ENCODE measurements around the gene PAM16.
"Not testable (repeated sequence)": the region's sequence is repeated elsewhere in the genome, so short reads cannot be mapped to it uniquely, and the experiment has no call there.

Gene PAM16

DNA sequence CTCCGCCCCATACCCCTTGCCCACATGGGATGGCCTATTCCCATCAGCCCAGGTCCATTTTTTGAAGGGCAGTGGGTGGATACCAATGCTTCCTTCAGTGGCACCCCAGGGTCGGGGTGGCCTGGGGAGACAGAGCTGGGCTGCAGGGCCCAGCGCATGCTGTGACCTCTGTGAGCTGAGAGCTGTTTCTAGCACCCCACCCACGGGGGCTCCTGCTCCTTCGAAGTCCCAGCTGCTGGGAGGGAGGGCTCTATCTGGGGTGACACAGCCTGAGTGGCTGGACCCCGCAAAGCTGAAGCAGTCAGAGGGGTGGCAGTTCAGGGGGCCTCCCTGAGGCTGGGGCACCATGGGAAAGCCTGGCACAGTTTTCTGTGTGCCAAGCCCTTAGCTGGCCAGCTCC lies 10.7 kb downstream of the PAM16 start:
- Histone ChIP-seq H3K9me3 (ENCODE audit: control insufficient read depth, low read length) (no peaks in the 10 kb centered on the region), H3K27me3 (ENCODE audit: control insufficient read depth, insufficient read depth, low read length) (no peaks in the 10 kb centered on the region), H3K4me1 (ENCODE audit: control insufficient read depth, insufficient read depth, low read length) (peaks cover 10% of the 10 kb centered on the region), H3K36me3 (ENCODE audit: control insufficient read depth, insufficient read depth, low read length) (no peaks in the 10 kb centered on the region), H3K9ac (ENCODE audit: low read length) (no peak overlapping the region), H3K4me3 (ENCODE audit: low read length) (no peak overlapping the region)

DNA sequence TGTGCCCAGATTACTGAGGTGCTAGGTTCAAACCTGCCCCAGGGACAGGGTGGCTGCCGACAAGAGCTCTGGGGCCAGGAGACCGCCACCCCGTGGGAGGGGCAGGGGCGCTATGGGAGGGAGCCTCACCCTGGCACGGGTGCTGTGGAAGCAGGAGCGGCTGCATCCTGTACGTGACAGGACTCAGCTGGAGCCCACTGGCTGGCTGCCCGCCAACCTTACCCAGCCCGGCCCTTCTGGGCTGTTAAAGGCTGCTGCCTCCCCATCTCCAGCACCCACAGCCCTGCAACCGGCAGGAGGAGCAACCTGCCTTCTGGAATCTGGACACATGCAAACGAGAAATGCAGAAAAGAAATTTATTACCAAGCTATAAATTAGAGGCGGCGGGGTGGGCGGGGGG lies 11.2 kb downstream of the PAM16 start:
- Histone ChIP-seq H3K9me3 (ENCODE audit: control insufficient read depth, low read length) (no peaks in the 10 kb centered on the region), H3K36me3 (ENCODE audit: control insufficient read depth, insufficient read depth, low read length) (no peaks in the 10 kb centered on the region), H3K4me3 (ENCODE audit: low read length) (no peak overlapping the region), H3K27me3 (ENCODE audit: control insufficient read depth, insufficient read depth, low read length) (no peaks in the 10 kb centered on the region), H3K4me1 (ENCODE audit: control insufficient read depth, insufficient read depth, low read length) (peaks cover 5% of the 10 kb centered on the region), H3K9ac (ENCODE audit: low read length) (no peak overlapping the region)

DNA sequence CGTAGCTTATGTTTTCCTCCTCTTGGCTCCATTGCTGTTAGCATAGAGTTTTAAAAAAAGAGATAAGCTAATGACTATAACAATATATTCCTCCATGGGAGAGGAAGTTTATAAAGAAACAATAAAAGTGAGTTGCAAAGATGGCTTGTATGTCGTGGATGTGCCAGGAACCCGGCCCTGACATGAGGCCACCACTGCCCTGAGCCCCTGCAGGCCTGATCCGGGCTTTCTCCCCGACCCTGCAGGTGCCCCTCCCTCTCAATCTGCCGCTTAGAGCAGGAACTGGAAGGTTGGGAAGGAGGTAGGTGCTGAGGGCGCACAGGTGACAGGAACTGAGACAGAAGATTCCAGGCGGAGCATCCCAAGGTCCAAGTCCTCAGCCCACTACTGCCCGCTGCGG lies 11.7 kb downstream of the PAM16 start:
- H3K36me3 ChIP-seq (ENCODE audit: control insufficient read depth, insufficient read depth, low read length), result no peaks in the 10 kb centered on the region
- no peak overlapping the region for H3K4me3 ChIP-seq (ENCODE audit: low read length)
- H3K4me1 ChIP-seq (ENCODE audit: control insufficient read depth, insufficient read depth, low read length), result peaks cover under 1% of the 10 kb centered on the region
- H3K27me3 ChIP-seq (ENCODE audit: control insufficient read depth, insufficient read depth, low read length), result no peaks in the 10 kb centered on the region
- H3K9me3 ChIP-seq (ENCODE audit: control insufficient read depth, low read length), result no peaks in the 10 kb centered on the region
- no peak overlapping the region for H3K9ac ChIP-seq (ENCODE audit: low read length)

GRCh38 chr16:4338712-4339299 lies 12.3 kb downstream of the PAM16 start:
- H3K9me3 ChIP-seq (ENCODE audit: control insufficient read depth, low read length), result no peaks in the 10 kb centered on the region
- H3K27me3 ChIP-seq (ENCODE audit: control insufficient read depth, insufficient read depth, low read length), result no peaks in the 10 kb centered on the region
- H3K4me3 ChIP-seq (ENCODE audit: low read length), result no peak overlapping the region
- H3K9ac ChIP-seq (ENCODE audit: low read length), result no peak overlapping the region
- H3K4me1 ChIP-seq (ENCODE audit: control insufficient read depth, insufficient read depth, low read length), result no peaks in the 10 kb centered on the region
- H3K36me3 ChIP-seq (ENCODE audit: control insufficient read depth, insufficient read depth, low read length), result no peaks in the 10 kb centered on the region

DNA sequence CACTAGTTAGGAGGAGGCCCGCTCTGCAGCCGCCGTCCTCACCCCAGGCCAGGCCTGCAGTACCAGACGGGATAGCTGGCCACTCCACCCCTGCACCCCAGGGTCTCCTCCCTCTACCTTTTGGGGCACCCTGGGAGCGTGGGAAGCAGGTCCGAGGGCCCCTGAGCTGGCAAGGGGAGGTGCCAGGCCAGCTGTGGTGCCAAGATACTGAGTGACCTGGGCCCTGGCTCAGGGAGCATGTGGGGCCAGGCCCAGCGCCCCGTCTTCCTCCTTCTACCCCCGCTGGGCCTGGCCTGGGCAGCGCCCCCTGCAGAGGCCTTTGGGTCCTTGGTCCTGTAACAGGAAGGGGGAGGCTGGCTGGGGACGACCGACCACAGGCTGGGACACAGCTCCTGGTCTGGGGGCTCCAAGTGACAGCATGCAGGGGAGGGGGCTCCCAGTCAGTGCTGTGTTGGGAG lies 13.0 kb downstream of the PAM16 start:
- H3K4me1 ChIP-seq (ENCODE audit: control insufficient read depth, insufficient read depth, low read length), result no peaks in the 10 kb centered on the region
- no peak overlapping the region for H3K4me3 ChIP-seq (ENCODE audit: low read length)
- H3K9me3 ChIP-seq (ENCODE audit: control insufficient read depth, low read length), result no peaks in the 10 kb centered on the region
- H3K27me3 ChIP-seq (ENCODE audit: control insufficient read depth, insufficient read depth, low read length), result no peaks in the 10 kb centered on the region
- H3K36me3 ChIP-seq (ENCODE audit: control insufficient read depth, insufficient read depth, low read length), result no peaks in the 10 kb centered on the region
- no peak overlapping the region for H3K9ac ChIP-seq (ENCODE audit: low read length)

- Histone ChIP-seq H3K9ac (ENCODE audit: low read length) (no peak overlapping the region), H3K27me3 (ENCODE audit: control insufficient read depth, insufficient read depth, low read length) (no peaks in the 10 kb centered on the region), H3K36me3 (ENCODE audit: control insufficient read depth, insufficient read depth, low read length) (no peaks in the 10 kb centered on the region), H3K4me3 (ENCODE audit: low read length) (no peak overlapping the region), H3K4me1 (ENCODE audit: control insufficient read depth, insufficient read depth, low read length) (no peaks in the 10 kb centered on the region), H3K9me3 (ENCODE audit: control insufficient read depth, low read length) (no peaks in the 10 kb centered on the region)
Observed at GRCh38 chr16:4337540-4338088, 13.5 kb downstream of the PAM16 start.

- Histone ChIP-seq H3K27me3 (ENCODE audit: control insufficient read depth, insufficient read depth, low read length) (no peaks in the 10 kb centered on the region), H3K9ac (ENCODE audit: low read length) (no peak overlapping the region), H3K4me1 (ENCODE audit: control insufficient read depth, insufficient read depth, low read length) (no peaks in the 10 kb centered on the region), H3K4me3 (ENCODE audit: low read length) (no peak overlapping the region), H3K9me3 (ENCODE audit: control insufficient read depth, low read length) (no peaks in the 10 kb centered on the region), H3K36me3 (ENCODE audit: control insufficient read depth, insufficient read depth, low read length) (no peaks in the 10 kb centered on the region)
Observed at GRCh38 chr16:4336701-4337539, 14.2 kb downstream of the PAM16 start.

DNA sequence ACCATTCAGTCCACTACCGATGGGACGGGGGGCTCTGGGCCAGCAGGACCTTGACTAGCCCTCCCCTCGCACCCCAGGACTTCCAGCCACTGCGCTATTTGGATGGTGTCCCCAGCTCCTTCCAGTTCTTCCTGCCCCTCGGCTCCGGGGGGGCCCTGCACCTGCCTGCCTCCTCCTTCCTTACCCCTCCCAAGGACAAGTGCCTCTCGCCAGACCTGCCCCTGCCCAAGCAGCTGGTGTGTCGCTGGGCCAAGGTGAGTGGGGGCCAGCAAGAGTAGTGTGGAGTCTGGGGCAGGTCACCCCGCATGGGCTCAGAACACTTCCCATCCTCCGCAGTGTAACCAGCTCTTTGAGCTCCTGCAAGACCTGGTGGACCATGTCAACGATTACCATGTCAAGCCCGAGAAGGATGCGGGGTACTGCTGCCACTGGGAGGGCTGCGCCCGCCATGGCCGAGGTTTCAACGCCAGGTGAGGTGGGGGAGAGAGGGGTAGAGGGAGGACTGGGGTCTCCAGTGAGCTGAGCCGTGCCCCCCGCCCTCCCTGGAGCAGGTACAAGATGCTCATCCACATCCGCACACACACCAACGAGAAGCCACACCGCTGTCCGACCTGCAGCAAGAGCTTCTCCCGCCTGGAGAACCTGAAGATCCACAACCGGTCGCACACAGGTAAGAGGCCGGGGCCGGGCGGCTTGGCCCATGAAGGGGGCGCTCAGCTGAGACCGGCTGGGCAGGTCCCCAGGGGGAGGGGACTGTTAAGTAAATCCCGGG lies 16.2 kb downstream of the PAM16 start:
- H3K27me3 ChIP-seq (ENCODE audit: control insufficient read depth, insufficient read depth, low read length), result no peaks in the 10 kb centered on the region
- H3K9me3 ChIP-seq (ENCODE audit: control insufficient read depth, low read length), result no peaks in the 10 kb centered on the region
- no peaks in the 10 kb centered on the region for H3K36me3 ChIP-seq (ENCODE audit: control insufficient read depth, insufficient read depth, low read length)
- no peaks in the 10 kb centered on the region for H3K4me1 ChIP-seq (ENCODE audit: control insufficient read depth, insufficient read depth, low read length)
- H3K9ac ChIP-seq (ENCODE audit: low read length), result no peak overlapping the region
- H3K4me3 ChIP-seq (ENCODE audit: low read length), result no peak overlapping the region

- not testable (repeated sequence) for H3K27me3 ChIP-seq (ENCODE audit: control insufficient read depth, insufficient read depth, low read length); H3K9me3 ChIP-seq (ENCODE audit: control insufficient read depth, low read length); H3K4me1 ChIP-seq (ENCODE audit: control insufficient read depth, insufficient read depth, low read length); H3K36me3 ChIP-seq (ENCODE audit: control insufficient read depth, insufficient read depth, low read length); H3K9ac ChIP-seq (ENCODE audit: low read length); H3K4me3 ChIP-seq (ENCODE audit: low read length)
Observed at GRCh38 chr16:4333714-4334113, 17.4 kb downstream of the PAM16 start.

- no peaks in the 10 kb centered on the region for H3K9me3 ChIP-seq (ENCODE audit: control insufficient read depth, low read length)
- H3K4me1 ChIP-seq (ENCODE audit: control insufficient read depth, insufficient read depth, low read length), result peaks cover 13% of the 10 kb centered on the region
- H3K27me3 ChIP-seq (ENCODE audit: control insufficient read depth, insufficient read depth, low read length), result no peaks in the 10 kb centered on the region
- H3K4me3 ChIP-seq (ENCODE audit: low read length), result no peak overlapping the region
- no peaks in the 10 kb centered on the region for H3K36me3 ChIP-seq (ENCODE audit: control insufficient read depth, insufficient read depth, low read length)
- H3K9ac ChIP-seq (ENCODE audit: low read length), result no peak overlapping the region
Observed at GRCh38 chr16:4333308-4333638, 17.8 kb downstream of the PAM16 start.

GRCh38 chr16:4332623-4333307 lies 18.4 kb downstream of the PAM16 start:
- H3K36me3 ChIP-seq (ENCODE audit: control insufficient read depth, insufficient read depth, low read length), result no peaks in the 10 kb centered on the region

More at GRCh38 chr16:4332623-4333307, 18.4 kb downstream of the PAM16 start:
- peaks cover 18% of the 10 kb centered on the region for H3K4me1 ChIP-seq (ENCODE audit: control insufficient read depth, insufficient read depth, low read length)
- no peak overlapping the region for H3K9ac ChIP-seq (ENCODE audit: low read length)
- H3K27me3 ChIP-seq (ENCODE audit: control insufficient read depth, insufficient read depth, low read length), result no peaks in the 10 kb centered on the region
- H3K9me3 ChIP-seq (ENCODE audit: control insufficient read depth, low read length), result no peaks in the 10 kb centered on the region
- H3K4me3 ChIP-seq (ENCODE audit: low read length), result no peak overlapping the region

Data from mucosa of stomach (tissue), 1 donor.